T-helper 17 cell (primary cell): ENCODE data around the gene NR2F1-AS1. TPM values are rescaled to one million over a fixed set of nuclear protein-coding genes. Genes with fewer than 3 reads are reported as not detected.

ENCODE experiments used
- ATAC-seq: fragments of 150-1000 bp; cut with Tn5 transposase; 2 replicates; pipeline ENCODE4 v1.10.0; 2021; ENCODE audit warnings: mild to moderate bottlenecking, moderate library complexity
- DNase-seq, 3 donors: peaks; one replicate each; pipeline versions ENCODE4 v3.0.0 to v3.0.0-alpha.2; 2020 to 2021
- H3K9me3 ChIP-seq: one replicate; pipeline ENCODE4 v1.7.0; 2013; ENCODE audit warnings: low read length, mild to moderate bottlenecking; ENCODE audit not compliant: control insufficient read depth, poor library complexity, severe bottlenecking
- H3K27ac Mint-ChIP-seq: one replicate; pipeline ENCODE4 v1.8.0; 2022; ENCODE audit warnings: mild to moderate bottlenecking, moderate library complexity, mixed read lengths
- H3K27me3 Mint-ChIP-seq: one replicate; pipeline ENCODE4 v1.8.0; 2022; ENCODE audit warnings: mixed read lengths
- H3K36me3 Mint-ChIP-seq: one replicate; pipeline ENCODE4 v1.8.0; 2022; ENCODE audit warnings: low read depth, mixed read lengths
- H3K4me1 Mint-ChIP-seq: one replicate; pipeline ENCODE4 v1.8.0; 2022; ENCODE audit warnings: mild to moderate bottlenecking, mixed read lengths
- H3K4me3 Mint-ChIP-seq: one replicate; pipeline ENCODE4 v1.8.0; 2022; ENCODE audit warnings: mild to moderate bottlenecking, moderate library complexity, mixed read lengths
- total RNA-seq, 4 donors: library from RNA in 2 of 4; stranded (reverse) in 2 of 4; gene quantifications; one replicate each; pipeline ENCODE4 v1.2.3 and lab custom pipeline; 2022 to 2026

NR2F1-AS1 gene
- total RNA-seq, 2 donors from 2014 or later, result not detected

- ATAC-seq, result no peak
- no peak overlapping the region for H3K27ac Mint-ChIP-seq
- H3K4me1 Mint-ChIP-seq, result peaks cover 4% of the 10 kb centered on the region
- H3K9me3 ChIP-seq, result peaks cover 5% of the 10 kb centered on the region
- peaks cover 2% of the 10 kb centered on the region for H3K36me3 Mint-ChIP-seq
- no peak overlapping the region for H3K4me3 Mint-ChIP-seq
- no peak for DNase-seq
- H3K27me3 Mint-ChIP-seq, result peaks cover 85% of the 10 kb centered on the region
Measured at GRCh38 chr5:93589829-93590215, 8.8 kb upstream of the NR2F1-AS1 start.

GRCh38 chr5:93589152-93589828, 8.3 kb upstream of the NR2F1-AS1 start:
- H3K4me1 Mint-ChIP-seq, result peaks cover 4% of the 10 kb centered on the region
- peaks cover 2% of the 10 kb centered on the region for H3K36me3 Mint-ChIP-seq
- H3K27me3 Mint-ChIP-seq, result peaks cover 80% of the 10 kb centered on the region
- no peak for ATAC-seq
- H3K4me3 Mint-ChIP-seq, result no peak overlapping the region
- DNase-seq, result no peak
- peak overlapping the region; percentile 29 for H3K27ac Mint-ChIP-seq
- H3K9me3 ChIP-seq, result peaks cover 5% of the 10 kb centered on the region

GRCh38 chr5:93588352-93589151, 7.5 kb upstream of the NR2F1-AS1 start:
- Mint-ChIP-seq H3K4me3 (peak overlapping the region; percentile 73), H3K27me3 (peaks cover 72% of the 10 kb centered on the region), H3K36me3 (peaks cover 2% of the 10 kb centered on the region), H3K4me1 (peaks cover 4% of the 10 kb centered on the region), H3K27ac (peak overlapping the region; percentile 29)
- H3K9me3 ChIP-seq, result peaks cover 5% of the 10 kb centered on the region
- no peak for ATAC-seq
- DNase-seq, result no peak

- peaks cover 65% of the 10 kb centered on the region for H3K27me3 Mint-ChIP-seq
- peaks cover 4% of the 10 kb centered on the region for H3K4me1 Mint-ChIP-seq
- DNase-seq (no peak), ATAC-seq (no peak)
- peak overlapping the region; percentile 73 for H3K4me3 Mint-ChIP-seq
- H3K27ac Mint-ChIP-seq, result peak overlapping the region; percentile 29
- peaks cover 2% of the 10 kb centered on the region for H3K36me3 Mint-ChIP-seq
- peaks cover 5% of the 10 kb centered on the region for H3K9me3 ChIP-seq
Measured at GRCh38 chr5:93587597-93588351, 6.8 kb upstream of the NR2F1-AS1 start.

GRCh38 chr5:93586736-93587596, 5.9 kb upstream of the NR2F1-AS1 start:
- ATAC-seq, result no peak
- H3K36me3 Mint-ChIP-seq, result peaks cover 2% of the 10 kb centered on the region
- H3K4me1 Mint-ChIP-seq, result peaks cover 4% of the 10 kb centered on the region
- peak overlapping the region; percentile 29 for H3K27ac Mint-ChIP-seq
- DNase-seq, result no peak
- H3K27me3 Mint-ChIP-seq, result peaks cover 56% of the 10 kb centered on the region
- H3K9me3 ChIP-seq, result peaks cover 5% of the 10 kb centered on the region
- peak overlapping the region; percentile 73 for H3K4me3 Mint-ChIP-seq

GRCh38 chr5:93585767-93586385, 4.9 kb upstream of the NR2F1-AS1 start:
- peak overlapping the region; percentile 74 for H3K4me3 Mint-ChIP-seq
- peaks cover 5% of the 10 kb centered on the region for H3K9me3 ChIP-seq
- H3K27me3 Mint-ChIP-seq, result peaks cover 47% of the 10 kb centered on the region
- peak overlapping the region; percentile 29 for H3K27ac Mint-ChIP-seq
- H3K4me1 Mint-ChIP-seq, result peaks cover 6% of the 10 kb centered on the region
- H3K36me3 Mint-ChIP-seq, result peaks cover 2% of the 10 kb centered on the region
- DNase-seq (no peak), ATAC-seq (no peak)

- peaks cover 6% of the 10 kb centered on the region for H3K36me3 Mint-ChIP-seq
- H3K4me3 Mint-ChIP-seq, result peak overlapping the region; percentile 74
- DNase-seq (no peak), ATAC-seq (no peak)
- H3K27me3 Mint-ChIP-seq, result peaks cover 47% of the 10 kb centered on the region
- H3K27ac Mint-ChIP-seq, result no peak overlapping the region
- peaks cover 5% of the 10 kb centered on the region for H3K9me3 ChIP-seq
- peaks cover 12% of the 10 kb centered on the region for H3K4me1 Mint-ChIP-seq
Measured at GRCh38 chr5:93585041-93585766, 4.2 kb upstream of the NR2F1-AS1 start.

GRCh38 chr5:93584596-93585040, 3.6 kb upstream of the NR2F1-AS1 start:
- peaks cover 45% of the 10 kb centered on the region for H3K27me3 Mint-ChIP-seq
- H3K4me3 Mint-ChIP-seq, result peak overlapping the region; percentile 60
- ATAC-seq, result no peak
- H3K9me3 ChIP-seq, result peaks cover 5% of the 10 kb centered on the region
- peaks cover 6% of the 10 kb centered on the region for H3K36me3 Mint-ChIP-seq
- DNase-seq, result no peak
- H3K4me1 Mint-ChIP-seq, result peaks cover 13% of the 10 kb centered on the region
- H3K27ac Mint-ChIP-seq, result no peak overlapping the region

GRCh38 chr5:93583768-93584595, 3.0 kb upstream of the NR2F1-AS1 start:
- ATAC-seq, result peak; percentile 57
- peaks cover 1% of the 10 kb centered on the region for H3K9me3 ChIP-seq
- Mint-ChIP-seq H3K27ac (no peak overlapping the region), H3K4me1 (peaks cover 13% of the 10 kb centered on the region), H3K4me3 (peak overlapping the region; percentile 60), H3K36me3 (peaks cover 6% of the 10 kb centered on the region), H3K27me3 (peaks cover 39% of the 10 kb centered on the region)
- DNase-seq, result no peak

GRCh38 chr5:93583439-93583767, 2.4 kb upstream of the NR2F1-AS1 start:
- peaks cover 16% of the 10 kb centered on the region for H3K4me1 Mint-ChIP-seq
- no peaks in the 10 kb centered on the region for H3K9me3 ChIP-seq
- ATAC-seq (no peak), DNase-seq (no peak)
- no peak overlapping the region for H3K27ac Mint-ChIP-seq
- H3K36me3 Mint-ChIP-seq, result peaks cover 4% of the 10 kb centered on the region
- H3K4me3 Mint-ChIP-seq, result no peak overlapping the region
- H3K27me3 Mint-ChIP-seq, result peaks cover 38% of the 10 kb centered on the region

GRCh38 chr5:93582677-93583438, 1.8 kb upstream of the NR2F1-AS1 start, which contains the start of gene NR2F1:
Gene NR2F1, plus strand, starts transcription at chr5:93583222. Its CDS starts 1,802 bp downstream, at chr5:93585024.
- H3K27ac Mint-ChIP-seq, result no peak within 1 kb of the TSS
- H3K36me3 Mint-ChIP-seq, result peaks cover 4% of the 10 kb centered on the region
- no peaks in the 10 kb centered on the region for H3K9me3 ChIP-seq
- peak within 1 kb of the TSS; percentile 60 for H3K4me3 Mint-ChIP-seq
- H3K27me3 Mint-ChIP-seq, result peaks cover 40% of the 10 kb centered on the region
- DNase-seq (no peak), ATAC-seq (no peak)
- peaks cover 20% of the 10 kb centered on the region for H3K4me1 Mint-ChIP-seq
